ENCODE results near the gene ADCYAP1.

ADCYAP1 gene

GRCh38 chr18:908758-909724 is 4.4 kb downstream of the ADCYAP1 start:
- DNase-seq (ENCODE audit: low read depth, low spot score), result no peak

- DNase-seq (ENCODE audit: low read depth, low spot score), result no peak
Measured at GRCh38 chr18:910247-910646, 5.6 kb downstream of the ADCYAP1 start.

- DNase-seq (ENCODE audit: low read depth, low spot score), result no peak
Measured at GRCh38 chr18:911025-911424, 6.4 kb downstream of the ADCYAP1 start.

GRCh38 chr18:911486-911885 is 6.8 kb downstream of the ADCYAP1 start:
- DNase-seq (ENCODE audit: low read depth, low spot score), result no peak

GRCh38 chr18:916562-916961 is 11.9 kb downstream of the ADCYAP1 start:
- DNase-seq (ENCODE audit: low read depth, low spot score), result no peak

- no peak for DNase-seq (ENCODE audit: low read depth, low spot score)
Measured at GRCh38 chr18:919078-919477, 14.4 kb downstream of the ADCYAP1 start.

GRCh38 chr18:923144-923866 is 18.6 kb downstream of the ADCYAP1 start:
- DNase-seq (ENCODE audit: low read depth, low spot score), result no peak

- DNase-seq (ENCODE audit: low read depth, low spot score), result no peak
Measured at GRCh38 chr18:924987-925386, 20.3 kb downstream of the ADCYAP1 start.

- DNase-seq (ENCODE audit: low read depth, low spot score), result no peak
Measured at GRCh38 chr18:926946-927345, 22.3 kb downstream of the ADCYAP1 start.

GRCh38 chr18:933082-933481 is 28.4 kb downstream of the ADCYAP1 start:
- DNase-seq (ENCODE audit: low read depth, low spot score), result no peak

GRCh38 chr18:934518-935133 is 30.0 kb downstream of the ADCYAP1 start:
- DNase-seq (ENCODE audit: low read depth, low spot score), result no peak

- DNase-seq (ENCODE audit: low read depth, low spot score), result no peak
Measured at GRCh38 chr18:936941-937340, 32.3 kb downstream of the ADCYAP1 start.

- peak; percentile 35 for DNase-seq (ENCODE audit: low read depth, low spot score)
Measured at GRCh38 chr18:939166-939565, 34.5 kb downstream of the ADCYAP1 start.

GRCh38 chr18:939958-940357 is 35.3 kb downstream of the ADCYAP1 start:
- no peak for DNase-seq (ENCODE audit: low read depth, low spot score)

GRCh38 chr18:941331-941730 is 36.7 kb downstream of the ADCYAP1 start:
- no peak for DNase-seq (ENCODE audit: low read depth, low spot score)

GRCh38 chr18:944440-944839 is 39.8 kb downstream of the ADCYAP1 start:
- DNase-seq (ENCODE audit: low read depth, low spot score), result no peak

GRCh38 chr18:949724-950631 is 45.3 kb downstream of the ADCYAP1 start:
- no peak for DNase-seq (ENCODE audit: low read depth, low spot score)

- no peak for DNase-seq (ENCODE audit: low read depth, low spot score)
Measured at GRCh38 chr18:950882-951495, 46.3 kb downstream of the ADCYAP1 start.

- no peak for DNase-seq (ENCODE audit: low read depth, low spot score)
Measured at GRCh38 chr18:955384-956066, 50.9 kb downstream of the ADCYAP1 start.

- DNase-seq (ENCODE audit: low read depth, low spot score), result no peak
Measured at GRCh38 chr18:957829-958228, 53.2 kb downstream of the ADCYAP1 start.
